Vagina (tissue), 2 donors: Measurements from ENCODE around the gene COX7A2.

Experiments
- CTCF ChIP-seq, 3 experiments: fragments of 450-650 bp in 2 of 3; fragments of 200-600 bp in 1 of 3; sonication (generic) in 1 of 3; IDR thresholded peaks; one replicate each; pipeline ENCODE4 v1.5.1; 2017 to 2019; ENCODE audit warnings: antibody characterized with exemption in 3 of 3, mild to moderate bottlenecking in 2 of 3, moderate library complexity in 2 of 3
- POLR2A ChIP-seq, 2 donors: fragments of 450-650 bp; IDR thresholded peaks; one replicate each; pipeline ENCODE4 v1.6.1; 2017; ENCODE audit warnings: antibody characterized with exemption in 2 of 2, mild to moderate bottlenecking in 2 of 2, moderate library complexity in 2 of 2
- POLR2AphosphoS5 ChIP-seq, 2 donors: sonication (generic); formaldehyde crosslinking; IDR thresholded peaks; one replicate each; pipeline ENCODE4 v1.9.0; 2017; ENCODE audit warnings: antibody characterized with exemption in 2 of 2, mild to moderate bottlenecking in 2 of 2, low read depth in 1 of 2; ENCODE audit not compliant: insufficient read depth in 1 of 2

- TF ChIP-seq POLR2A (IDR thresholded peaks at IDR 0.05) (peak; percentile 18 to 81), CTCF (IDR thresholded peaks at IDR 0.05) (no peak), POLR2AphosphoS5 (IDR thresholded peaks at IDR 0.05; ENCODE audit: insufficient read depth in 1 of 2, low read depth in 1 of 2) (peak; percentile 89 to 96)
Measured at GRCh38 chr6:75284632-75285282, 41.2 kb upstream of the COX7A2 start, which contains the start of gene TMEM30A.
